HG02973 (cell line): Measurements from ENCODE around the gene CRX.
"Not testable (repeated sequence)": the region's sequence is repeated elsewhere in the genome, so short reads cannot be mapped to it uniquely, and the experiment has no call there.

Experiments used
- ATAC-seq: cut with Tn5 transposase; IDR thresholded peaks from one replicate; pipeline ENCODE4 v1.9.1; 2021; ENCODE audit warnings: moderate library complexity; ENCODE audit not compliant: unreplicated experiment

Gene CRX

GRCh38 chr19:47821460-47822020 lies at the start of gene CRX:
Gene CRX, plus strand, starts transcription at chr19:47821937. Its CDS starts 12,507 bp downstream, at chr19:47834444.
- no peak for ATAC-seq

DNA sequence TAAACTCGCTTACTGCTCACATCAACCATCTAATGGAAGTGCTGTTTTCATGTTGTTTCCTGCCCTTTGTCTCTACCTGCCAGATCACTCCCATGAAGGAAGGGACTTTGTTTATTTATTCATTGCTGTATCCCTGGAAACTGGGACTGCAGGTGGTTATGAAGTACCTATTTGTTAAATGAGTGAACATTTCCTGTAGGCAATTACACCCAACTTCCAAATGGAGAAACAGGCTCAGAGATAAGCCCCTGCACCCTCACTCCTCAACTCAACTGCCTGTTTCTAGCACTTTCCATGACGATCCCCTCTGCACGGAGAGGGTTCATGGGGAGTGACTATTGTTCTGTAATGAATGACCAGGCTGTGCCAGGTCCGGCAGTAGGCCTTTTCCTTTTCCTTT lies 45.2 kb upstream of the CRX start:
- ATAC-seq = no peak

DNA sequence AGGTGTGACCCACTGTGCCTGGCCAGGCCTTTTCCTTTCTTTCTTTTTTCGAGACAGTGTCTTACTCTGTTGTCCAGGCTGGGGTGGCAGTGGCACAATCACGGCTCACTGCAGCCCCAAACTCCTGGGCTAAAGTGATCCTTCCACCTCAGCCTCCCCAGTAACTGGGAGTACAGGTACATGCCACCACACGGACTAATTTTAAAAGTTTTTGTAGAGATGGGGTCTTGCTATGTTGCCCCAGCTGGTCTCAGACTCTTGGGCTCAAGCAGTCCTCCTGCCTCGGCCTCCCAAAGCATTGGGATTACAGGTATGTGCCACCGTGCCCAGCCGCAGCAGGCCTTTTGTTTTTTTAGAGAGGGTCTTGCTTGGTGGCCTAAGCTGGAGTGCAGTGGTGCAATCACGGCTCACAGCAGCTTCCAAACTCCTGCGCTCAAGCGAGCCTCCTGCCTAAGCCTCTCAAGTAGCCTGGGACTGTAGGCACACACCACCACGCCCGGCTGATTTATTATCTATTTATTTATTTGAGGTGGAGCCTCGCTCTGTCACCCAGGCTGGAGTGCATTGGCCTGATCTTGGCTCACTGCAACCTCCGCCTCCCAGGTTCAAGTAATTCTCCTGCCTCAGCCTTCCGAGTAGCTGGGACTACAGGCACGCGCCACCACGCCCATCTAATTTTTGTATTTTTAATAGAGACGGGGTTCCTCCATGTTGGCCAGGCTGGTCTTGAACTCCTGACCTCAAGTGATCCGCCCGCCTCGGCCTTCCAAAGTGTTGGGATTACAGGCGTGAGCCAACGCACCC lies 44.3 kb upstream of the CRX start:
- ATAC-seq = not testable (repeated sequence)

- ATAC-seq = peak; percentile 66
These were observed 43.4 kb upstream of the CRX start, which contains the start of gene SELENOW for GRCh38 chr19:47778049-47778953. Gene SELENOW, plus strand, starts transcription at chr19:47778703. Its CDS starts 83 bp downstream, at chr19:47778786.

GRCh38 chr19:47778954-47779351 lies 42.8 kb upstream of the CRX start:
- ATAC-seq = peak; percentile 14

DNA sequence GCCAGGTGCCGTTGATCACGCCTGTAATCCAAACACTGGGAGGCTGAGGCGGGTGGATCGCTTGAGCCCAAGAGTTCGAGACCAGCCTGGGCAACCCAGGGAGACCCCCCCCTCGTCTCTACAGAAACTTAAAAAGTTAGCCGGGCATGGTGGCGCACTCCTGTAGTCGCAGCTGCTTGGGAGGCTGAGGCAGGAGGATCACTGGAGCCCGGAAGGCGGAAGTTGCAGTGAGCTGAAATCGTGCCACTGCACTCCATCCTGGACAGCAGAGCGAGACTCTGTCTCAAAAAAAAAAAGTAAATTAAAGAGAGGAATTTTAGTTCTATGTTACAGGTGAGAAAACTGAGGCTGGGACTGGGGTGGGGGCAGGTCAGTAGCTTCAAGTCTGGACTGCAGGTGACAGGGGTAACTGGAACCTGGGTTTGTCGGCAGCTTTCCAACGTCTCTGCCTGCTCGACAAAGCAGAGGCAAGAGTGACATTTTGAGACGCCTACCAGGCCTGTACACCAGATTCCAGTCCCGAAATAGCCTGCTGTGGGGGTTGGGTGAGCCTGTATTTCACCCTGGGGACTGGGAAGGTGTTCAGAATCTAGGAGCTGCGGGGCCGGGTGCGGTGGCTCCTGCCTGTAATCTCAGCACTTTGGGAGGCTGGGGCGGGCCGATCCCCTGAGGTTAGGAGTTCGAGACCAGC lies 42.1 kb upstream of the CRX start:
- ATAC-seq = no peak

DNA sequence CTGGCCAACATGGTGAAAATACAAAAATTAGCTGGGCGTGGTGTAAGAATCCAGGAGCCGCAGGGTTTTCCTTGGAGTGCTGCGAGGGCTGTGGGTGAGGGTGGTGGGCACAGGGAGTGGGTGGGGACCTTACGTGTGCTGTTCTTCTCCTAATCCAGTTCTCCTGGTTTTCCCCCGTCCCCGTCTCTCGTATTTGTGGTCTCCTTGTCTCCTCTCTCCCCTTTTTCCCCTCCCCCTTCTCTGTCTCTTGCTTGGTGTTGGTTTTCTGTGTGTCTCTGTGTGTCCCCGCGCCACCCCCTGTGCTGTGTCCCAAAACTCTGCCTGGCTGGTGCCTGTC lies 41.6 kb upstream of the CRX start:
- ATAC-seq = no peak

DNA sequence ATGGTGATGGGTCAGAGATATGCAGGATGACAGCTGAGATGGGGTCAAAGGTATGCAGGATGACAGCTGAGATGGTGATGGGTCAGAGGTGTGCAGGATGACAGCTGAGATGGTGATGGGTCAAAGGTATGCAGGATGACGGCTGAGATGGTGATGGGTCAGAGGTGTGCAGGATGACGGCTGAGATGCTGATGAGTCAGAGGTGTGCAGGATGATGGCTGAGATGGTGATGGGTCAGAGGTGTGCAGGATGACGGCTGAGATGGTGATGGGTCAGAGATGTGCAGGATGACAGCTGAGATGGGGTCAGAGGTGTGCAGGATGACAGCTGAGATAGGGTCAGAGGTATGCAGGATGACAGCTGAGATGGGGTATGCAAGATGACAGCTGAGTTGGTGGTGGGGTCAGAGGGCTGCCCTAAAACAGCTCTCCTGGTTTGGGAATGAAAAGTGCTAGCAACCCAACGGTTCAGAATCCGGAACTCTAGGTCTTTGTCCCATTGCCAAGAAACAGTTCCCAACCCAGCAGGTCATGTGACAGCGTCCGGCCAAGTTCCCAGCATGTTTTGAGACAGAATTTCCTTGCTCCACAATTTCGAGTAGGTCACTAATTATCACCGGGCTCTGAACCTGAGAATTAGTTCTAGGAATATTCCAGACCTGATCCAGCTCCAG lies 40.0 kb upstream of the CRX start:
- ATAC-seq = no peak

- no peak for ATAC-seq
These were observed 35.2 kb upstream of the CRX start for GRCh38 chr19:47786566-47786965.

DNA sequence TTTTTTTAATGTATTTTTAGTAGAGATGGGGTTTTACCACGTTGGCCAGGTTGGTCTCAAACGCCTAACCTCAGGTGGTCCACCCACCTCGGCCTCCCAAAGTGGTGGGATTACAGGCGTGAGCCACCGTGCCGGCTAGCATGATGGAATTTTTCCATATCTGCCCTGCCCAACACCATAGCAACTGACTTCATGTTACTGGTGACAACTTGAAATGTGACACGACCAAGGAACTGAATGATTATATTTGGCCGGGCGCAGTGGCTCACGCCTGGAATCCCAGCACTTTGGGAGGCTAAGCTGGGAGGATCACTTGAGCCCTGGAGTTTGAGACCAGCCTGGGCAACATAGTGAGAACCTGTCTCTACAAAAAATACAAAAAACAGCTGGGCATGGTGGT lies 34.4 kb upstream of the CRX start:
- ATAC-seq = not testable (repeated sequence)

DNA sequence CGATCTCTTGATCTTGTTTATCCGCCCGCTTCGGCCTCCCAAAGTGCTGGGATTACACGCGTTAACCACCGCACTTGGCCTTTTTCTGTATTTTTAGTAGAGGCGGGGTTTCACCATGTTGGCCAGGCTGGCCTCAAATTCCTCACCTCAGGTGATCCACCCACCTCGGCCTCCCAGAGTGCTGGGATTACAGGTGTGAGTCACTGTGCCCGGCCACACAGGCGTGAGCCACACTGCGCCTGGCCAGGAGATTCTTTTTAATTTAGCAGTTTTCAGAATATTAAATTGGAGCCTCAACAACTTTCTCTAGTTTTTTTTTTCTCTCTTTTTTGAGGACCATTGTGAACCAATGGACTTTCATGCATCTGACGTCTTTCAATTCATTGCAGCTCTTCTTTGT lies 31.9 kb upstream of the CRX start:
- ATAC-seq = not testable (repeated sequence)

- no peak for ATAC-seq
These were observed 31.3 kb upstream of the CRX start for GRCh38 chr19:47790398-47790814.

DNA sequence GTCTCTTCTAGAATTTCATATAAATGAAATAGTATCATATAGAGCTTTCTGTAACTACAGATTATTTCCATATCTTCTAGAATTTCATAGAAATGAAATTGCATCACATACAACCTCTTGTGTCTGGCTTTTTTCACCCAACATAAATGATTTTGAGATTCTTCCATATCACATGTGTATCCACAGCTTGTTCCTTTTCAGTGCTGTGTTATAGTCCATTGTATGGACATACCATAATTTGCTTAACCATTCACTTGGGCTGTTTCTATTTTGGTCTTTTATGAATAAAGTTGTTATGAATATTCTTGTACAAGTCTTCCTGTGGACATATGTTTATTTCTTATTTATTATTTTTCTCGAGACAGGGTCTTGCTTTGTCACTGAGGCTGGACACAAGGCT lies 29.1 kb upstream of the CRX start:
- ATAC-seq = no peak

DNA sequence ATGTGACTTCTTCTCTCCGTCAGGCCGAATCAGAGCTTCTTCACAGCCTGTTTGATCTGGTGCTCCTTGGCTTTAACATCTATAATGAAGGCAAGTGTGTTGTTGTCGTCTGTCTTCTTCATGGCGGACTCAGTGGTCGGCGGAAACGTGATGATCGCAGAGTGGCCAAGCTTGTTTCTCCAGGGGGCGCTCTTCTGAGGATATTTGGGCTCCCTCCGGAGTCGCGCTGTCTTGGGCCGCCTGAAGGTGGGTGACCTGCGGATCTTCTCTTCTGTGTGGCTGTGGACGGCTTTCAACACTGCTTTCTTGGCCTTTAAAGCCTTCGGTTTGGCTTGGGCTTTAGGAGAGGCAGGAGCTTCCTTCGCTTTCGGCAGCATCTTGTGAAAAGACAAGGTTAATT lies 27.2 kb upstream of the CRX start:
- ATAC-seq = no peak

DNA sequence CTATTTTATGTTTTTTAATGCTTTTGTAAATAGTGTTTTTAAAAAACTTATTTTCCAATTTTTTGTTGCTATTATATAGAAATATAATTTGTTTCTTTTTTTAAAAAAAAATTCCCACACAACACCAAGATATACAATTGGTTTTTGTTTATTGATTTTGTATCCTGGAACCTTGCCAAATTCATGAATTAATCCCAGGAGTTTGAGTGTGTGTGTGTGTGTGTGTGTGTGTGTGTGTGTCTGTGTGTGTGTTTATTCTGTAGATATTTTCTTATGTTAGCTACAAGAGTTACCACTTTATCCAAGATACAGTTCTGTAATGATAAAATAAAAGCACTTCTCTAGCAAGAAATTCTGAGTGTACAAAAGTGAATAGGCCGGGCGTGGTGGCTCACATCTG lies 25.0 kb upstream of the CRX start:
- no peak for ATAC-seq

- ATAC-seq = no peak
These were observed 23.5 kb upstream of the CRX start for GRCh38 chr19:47797996-47798903.

DNA sequence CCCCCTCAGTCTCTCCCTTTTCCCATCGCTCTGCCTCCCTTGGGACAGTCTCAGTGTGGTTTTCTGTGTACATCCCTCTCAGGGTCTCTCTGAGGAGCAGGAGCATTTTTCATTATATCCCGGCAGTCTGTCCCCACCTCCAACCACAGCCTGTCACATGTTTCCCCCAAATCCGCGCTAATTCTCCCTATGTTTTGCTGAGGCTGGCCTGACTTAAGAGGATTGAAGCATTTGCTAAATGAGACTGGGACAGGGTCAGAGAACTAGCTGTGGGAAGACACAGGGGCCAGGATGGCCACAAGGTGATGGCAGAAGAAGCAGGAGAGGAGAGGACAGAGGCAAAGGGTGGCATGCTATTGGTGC lies 22.9 kb upstream of the CRX start:
- no peak for ATAC-seq

GRCh38 chr19:47801270-47801669 lies 20.5 kb upstream of the CRX start:
- ATAC-seq = no peak

- ATAC-seq = no peak
These were observed 19.2 kb upstream of the CRX start for GRCh38 chr19:47802521-47803043.
